NOMO-1 treated with DMSO at 0.1 percent for 48 hours (cell line): ENCODE measurements around the gene SH3BGRL2.
A peak's percentile ranks its signal among the peaks of the same experiment; 100 is the strongest.

Experiments used
- DNase-seq: peaks from one replicate; lab custom pipeline; 2025; ENCODE audit not compliant: unreplicated experiment; lab: John Stamatoyannopoulos, UW

Gene SH3BGRL2

DNA sequence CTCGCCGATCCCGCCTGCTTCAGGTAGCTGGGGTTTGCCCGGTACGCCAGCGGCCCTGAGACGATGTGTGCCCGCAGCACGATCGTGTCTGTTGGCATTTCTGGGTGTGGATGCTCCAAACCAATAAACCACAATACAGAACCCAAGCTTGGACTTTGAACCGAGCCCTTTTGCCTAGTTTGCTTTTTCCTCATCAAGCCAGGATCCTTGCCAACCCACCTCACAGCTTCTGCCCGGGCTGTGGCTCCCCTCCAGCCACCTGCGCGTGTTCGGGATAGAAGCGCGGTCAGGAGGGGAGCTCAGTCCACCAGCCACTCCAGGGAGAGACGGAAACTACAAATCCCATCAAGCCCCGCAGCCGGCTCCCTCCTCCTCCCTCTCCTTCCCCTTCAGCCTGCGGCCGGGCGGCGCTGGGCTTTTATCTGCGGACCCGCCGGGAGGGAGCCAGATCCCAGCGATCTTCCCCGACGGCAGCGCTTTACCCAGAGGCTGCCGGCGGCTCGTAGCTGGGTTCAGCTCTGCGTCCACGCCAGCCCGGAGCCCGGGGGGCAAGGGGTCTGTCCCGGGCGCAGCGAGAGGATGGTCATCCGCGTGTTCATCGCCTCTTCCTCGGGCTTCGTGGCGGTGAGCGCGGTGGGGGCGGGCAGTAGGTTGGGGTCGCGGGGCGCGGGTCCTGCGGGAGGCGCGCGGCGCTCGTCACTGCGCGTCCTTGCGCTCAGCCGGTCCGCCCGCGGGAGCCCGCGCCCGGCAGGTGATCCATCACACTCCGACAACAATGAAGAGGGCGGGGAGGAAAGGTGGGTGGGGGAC, at the start of gene SH3BGRL2:
TSS of gene SH3BGRL2 (plus strand) at position 447 of the 810 bp plus-strand sequence. CDS start at position 580, 133 bp downstream.
- DNase-seq = peak; percentile 42

DNA sequence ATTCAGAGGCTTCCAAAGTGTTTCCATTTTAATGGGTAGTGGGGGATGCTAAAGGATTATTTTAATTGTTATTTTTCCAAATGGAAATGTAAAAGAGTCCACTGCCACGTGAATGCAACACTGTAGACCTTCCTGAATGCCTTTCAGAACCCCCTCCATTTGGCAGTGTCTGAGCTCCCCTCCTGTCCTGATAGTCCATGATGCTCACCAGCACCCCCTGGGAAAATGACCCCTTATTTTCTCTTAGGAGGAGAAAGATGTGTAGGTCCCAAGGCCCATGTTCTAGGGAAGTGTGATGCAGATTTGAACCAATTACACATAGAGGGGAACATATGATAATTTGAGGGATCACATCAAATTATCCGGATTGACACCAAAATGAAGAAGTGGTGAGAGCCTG, 46.8 kb upstream of the SH3BGRL2 start:
- no peak for DNase-seq

DNA sequence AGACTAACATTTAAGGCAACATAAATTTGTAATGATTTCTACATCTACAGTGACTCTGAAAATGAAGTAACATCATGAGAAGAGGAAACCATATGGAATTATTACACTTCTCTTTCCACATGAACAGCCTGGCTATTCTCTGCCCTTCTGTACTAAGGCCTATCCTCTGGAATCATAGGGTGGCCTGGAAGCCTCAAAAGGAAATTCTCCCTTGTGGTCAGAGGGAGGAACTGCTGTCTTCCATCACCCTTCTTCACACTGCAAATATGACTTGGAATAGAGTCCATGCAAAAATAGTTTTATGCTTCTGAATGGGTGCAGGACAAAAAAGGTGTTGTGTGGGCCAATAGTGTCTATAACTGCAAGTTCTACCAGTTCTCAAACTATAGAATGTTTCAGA, 44.6 kb upstream of the SH3BGRL2 start:
- DNase-seq = no peak

DNA sequence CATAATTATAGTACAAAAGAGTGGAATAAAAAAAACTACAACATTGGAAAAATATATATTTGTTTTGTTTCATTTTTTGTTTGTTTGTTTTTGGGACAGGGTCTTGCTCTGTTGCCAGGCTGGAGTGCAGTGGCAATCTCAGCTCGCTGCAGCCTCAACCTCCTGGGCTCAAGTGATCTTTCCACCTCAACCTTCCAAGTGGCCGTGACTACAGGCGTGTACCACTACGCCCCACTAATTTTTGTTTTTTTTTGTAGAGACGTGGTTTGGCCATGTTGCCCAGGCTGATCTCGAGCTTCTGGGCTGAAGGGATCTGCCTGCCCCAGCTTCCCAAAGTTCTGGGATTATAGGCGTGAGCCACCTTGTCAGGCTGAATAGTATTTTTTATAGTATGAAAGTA, 41.4 kb upstream of the SH3BGRL2 start:
- DNase-seq = no peak

DNA sequence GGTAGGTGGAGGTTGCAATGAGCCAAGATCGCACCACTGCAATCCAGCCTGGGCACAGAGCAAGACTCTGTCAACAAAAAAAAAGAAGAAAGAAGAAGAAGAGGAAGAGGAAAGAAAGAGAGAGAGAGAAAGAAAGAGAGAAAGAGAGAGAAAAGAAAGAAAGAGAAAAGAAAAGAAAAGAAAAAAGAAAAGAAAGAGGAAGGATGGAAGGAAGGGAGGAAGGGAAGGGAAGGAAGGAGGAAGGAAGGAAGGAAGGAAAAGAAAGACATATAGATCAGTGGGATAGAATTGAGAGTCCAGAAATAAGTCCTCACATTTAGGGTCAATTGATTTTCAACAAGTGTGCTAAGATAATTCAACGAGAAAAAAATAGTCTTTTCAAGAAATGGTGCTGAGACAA, 34.0 kb upstream of the SH3BGRL2 start:
- DNase-seq = no peak

DNA sequence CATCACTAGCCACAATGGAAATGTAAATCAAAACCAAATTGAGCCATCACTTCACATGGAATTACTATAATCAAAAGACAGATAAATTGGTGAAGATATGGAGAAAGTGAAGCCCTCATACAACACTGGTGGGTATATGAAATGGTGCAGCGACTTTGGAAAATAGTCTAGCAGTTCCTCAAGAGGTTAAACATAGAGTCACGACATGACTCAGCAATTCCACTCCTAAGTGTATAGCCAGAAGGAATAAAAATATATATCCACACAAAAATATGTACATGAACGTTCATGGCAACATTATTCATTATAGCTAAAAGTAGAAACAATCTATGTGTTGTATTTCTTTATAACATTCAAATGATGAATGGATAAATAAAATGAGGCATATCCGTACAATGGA, 33.1 kb upstream of the SH3BGRL2 start:
- DNase-seq = no peak

DNA sequence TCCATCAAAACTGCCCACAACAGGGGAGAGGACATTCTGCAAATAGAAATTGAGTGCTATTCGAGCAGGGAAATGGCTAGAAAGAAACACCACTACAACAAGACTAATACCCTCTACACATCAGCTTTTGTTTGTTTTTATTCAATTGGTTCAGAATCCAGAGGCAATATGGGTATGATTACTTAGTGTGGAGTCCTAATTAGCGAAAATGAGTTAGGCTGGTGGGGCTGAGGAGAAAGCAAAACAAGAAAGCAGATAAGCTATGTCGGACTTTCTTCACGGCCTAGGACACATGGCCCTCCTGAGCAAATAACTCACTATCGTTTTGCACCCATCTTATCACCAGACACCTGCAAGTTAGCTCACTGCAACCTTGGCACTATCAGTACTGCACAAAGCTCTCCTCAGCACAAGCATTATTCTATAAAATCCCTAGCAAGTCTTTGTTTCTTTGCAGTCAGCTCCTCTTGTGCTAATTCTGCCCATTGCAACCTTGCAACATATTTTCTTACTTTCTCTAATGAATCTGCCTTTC, 31.3 kb upstream of the SH3BGRL2 start:
- DNase-seq = no peak

DNA sequence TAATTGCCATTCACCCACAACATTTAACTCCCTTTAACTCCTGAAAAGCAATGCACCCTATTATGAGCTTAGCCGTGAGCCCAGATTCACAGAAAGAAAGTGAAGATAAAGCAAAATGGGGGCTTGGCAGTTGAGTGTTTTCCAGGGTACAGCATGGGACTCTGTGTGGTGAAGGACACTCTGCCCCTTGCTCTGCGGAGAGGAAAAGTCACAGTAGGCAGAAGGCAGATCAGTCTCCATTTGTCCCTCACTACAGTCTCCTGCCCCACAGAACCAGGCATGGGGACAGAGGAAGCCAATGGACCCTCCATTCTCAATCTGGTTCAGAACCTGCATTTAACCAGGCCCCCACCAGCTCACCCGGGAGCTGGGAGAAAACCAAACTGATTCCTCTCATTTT, 30.8 kb upstream of the SH3BGRL2 start:
- DNase-seq = no peak

DNA sequence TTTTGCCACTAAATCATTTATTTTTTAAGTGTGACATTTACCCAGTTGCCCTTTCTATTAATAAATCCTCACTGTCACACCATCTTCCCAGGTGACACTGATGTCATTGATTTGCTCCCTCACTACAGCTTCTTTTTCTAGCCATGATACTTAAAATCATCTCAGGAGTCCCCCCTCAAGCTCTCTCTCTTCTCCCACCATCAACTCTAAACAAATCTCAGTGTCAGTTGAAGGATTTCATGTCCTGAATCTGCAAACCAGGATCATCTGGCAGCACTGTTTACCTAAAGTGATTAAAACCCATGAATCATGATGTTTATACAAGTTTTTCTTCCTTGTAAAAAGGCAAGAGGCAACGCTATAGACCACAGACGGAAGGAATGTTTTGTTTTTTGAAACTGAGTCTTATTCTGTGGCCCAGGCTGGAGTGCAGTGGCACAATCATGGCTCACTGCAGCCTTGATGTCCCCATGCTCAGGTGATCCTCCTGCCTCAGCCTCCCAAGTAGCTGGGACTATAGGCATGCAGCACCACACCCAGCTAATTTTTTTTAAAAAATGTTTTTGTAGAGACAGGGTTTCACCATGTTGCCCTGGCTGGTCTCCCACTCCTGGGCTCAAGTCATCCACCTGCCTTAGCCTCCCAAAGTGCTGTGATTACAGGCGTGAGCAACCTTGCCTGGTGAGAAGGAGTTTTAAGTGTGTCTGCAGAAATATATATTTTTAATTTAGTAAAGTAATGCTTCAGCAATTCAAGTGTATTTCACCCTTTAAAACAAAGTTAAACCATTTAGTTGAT, 30.1 kb upstream of the SH3BGRL2 start:
- no peak for DNase-seq

DNA sequence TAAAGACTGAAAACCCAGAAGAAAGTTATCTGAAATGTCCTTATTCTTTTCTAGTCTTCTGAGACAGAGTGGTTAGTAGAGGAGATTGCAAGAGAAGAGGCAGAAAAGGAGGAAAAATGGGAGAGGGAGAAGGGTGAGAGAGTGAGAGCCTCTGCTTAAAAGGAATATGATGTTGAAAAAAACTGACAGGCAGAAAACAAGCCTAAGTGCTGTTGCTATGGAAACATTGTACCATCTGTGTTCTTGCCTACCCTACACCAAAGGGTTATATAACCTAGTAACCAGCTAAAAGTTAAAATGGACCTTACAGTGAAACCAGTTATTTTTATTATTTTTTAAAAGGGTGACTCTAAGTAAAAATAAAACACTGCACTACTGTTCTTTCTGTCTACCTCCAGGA, 28.3 kb upstream of the SH3BGRL2 start:
- DNase-seq = no peak

DNA sequence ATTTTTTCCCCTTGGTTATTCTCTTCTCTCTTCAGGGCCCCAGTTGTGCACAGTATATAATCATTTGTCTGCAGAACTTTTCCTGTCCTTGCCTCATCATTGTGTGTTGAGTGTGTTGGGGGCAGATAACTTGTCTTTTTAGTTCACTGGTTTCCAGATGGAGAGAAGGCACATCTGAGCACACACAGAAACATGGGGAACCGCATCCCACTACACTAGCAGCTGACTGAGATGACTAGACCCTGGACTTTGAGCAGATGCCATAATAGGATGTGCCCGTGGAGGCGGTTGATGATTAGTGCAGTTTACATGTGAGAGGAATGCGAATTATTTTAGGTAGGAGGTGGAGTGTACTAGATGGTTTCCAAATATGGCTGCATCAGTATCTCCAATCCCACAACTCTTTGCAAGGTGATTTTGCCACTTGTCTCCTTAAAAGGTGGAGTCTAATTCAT, 26.5 kb upstream of the SH3BGRL2 start:
- no peak for DNase-seq

DNA sequence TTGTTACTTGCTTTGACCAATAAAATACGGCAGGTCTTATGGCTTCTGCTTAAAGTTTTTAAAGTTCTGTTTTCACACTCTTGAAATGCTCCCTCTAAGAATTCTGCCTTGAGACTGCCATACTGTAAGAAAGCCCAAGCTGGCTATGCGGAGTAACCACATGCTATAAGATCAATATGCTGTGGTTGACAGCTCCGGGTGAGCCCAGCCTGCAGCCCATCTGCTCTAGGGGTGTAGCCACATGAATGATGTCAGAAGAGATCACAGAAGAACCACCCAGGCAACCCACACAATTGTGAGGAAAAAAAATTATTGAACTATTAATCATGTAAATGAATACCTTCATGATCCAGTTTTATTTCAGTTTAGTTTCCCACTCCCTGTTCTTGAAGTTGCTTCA, 26.1 kb upstream of the SH3BGRL2 start:
- no peak for DNase-seq

DNA sequence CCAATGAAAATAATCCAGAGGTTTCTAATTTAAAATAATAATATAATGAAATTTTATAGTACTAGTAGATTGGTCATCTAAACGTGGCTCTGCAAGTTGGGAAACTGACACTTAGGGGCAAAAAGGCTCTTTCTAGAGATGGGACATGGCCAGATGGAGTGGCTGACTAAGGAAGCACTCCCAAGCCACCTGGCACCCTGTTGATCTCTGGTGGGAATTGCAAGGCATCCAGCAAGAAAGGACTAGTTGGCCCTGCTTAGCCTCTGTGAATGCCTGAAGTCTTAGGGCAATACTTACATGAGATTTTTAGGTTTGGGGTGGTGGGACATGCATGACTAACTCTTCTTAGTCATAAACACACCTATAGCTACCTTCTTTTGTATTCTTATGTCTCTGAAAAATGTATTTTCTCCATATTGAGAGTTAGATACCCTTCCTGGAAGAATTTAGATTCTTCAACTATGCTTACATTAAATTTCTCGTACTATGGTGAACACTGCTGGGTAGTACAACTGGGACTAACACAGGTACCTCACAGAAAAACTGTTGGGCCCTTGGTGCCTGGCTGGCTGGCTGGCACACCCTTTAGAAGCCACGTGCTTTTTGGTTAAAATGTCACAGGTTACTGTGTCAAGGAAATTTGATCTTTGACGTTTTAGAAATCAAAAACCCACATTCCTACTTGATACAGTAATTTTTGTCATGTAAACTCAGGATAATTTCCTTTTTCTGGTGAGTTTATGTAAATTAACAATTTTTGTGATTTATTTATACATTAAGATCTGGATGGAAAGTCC, 25.0 kb upstream of the SH3BGRL2 start:
- no peak for DNase-seq

DNA sequence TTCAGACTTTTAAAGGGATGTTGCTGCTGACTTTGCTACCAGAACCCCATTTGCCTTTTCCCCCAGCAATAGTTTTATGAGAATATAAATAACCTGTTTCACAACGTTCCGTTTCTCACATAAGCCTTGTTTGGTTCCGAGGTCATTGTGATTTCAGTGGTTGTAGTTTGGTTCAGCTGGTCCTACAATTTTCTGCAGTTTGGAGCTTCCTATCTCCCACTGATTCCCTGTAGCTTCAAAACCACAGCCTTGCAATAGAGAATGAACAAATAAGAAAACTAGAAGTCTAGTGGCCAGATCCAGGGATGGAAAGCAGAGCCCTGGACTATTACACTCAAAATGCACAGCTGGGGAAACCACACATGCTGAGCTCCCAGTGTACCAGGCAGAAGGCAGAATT, 24.1 kb upstream of the SH3BGRL2 start:
- no peak for DNase-seq

DNA sequence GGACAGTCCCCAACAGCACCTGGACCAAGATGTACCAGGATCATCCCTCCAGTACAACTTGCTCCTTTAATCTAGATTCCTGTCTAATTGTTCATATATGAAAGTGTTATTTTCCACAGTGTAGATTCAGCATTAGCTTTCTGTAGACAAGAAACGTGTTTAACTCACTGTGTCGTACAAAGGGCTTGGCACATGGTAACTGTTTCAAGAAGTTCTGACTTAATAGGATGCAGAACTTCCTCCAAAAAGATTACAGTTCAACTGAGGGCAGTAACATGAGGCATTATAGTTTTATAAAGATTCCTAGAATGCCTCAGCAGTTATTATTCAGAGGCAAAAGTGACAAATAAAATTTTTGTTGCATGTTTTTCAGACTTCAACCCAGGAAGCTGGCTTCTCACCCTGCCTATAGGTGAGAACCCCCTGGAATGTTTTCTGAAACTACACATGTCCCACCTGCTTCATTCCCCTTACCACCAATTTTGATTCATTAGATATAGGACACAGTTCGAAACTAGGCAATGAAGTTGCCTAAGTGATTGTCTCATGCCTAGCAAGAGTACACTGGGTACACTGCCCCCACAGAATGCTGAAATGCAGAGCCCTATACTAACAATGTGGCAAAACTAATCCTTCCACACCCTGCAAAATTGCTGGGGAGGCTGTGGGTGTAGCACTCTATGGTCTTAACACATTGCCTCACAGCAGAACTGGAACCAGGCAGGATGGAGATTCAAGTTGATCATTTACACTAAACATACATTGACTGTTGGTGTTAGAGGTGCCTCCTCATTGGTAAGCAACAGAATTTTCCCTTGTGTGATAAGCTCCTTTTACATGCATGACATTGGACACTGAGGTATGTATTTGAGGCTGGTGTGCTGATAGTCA, 22.6 kb upstream of the SH3BGRL2 start:
- DNase-seq = no peak

DNA sequence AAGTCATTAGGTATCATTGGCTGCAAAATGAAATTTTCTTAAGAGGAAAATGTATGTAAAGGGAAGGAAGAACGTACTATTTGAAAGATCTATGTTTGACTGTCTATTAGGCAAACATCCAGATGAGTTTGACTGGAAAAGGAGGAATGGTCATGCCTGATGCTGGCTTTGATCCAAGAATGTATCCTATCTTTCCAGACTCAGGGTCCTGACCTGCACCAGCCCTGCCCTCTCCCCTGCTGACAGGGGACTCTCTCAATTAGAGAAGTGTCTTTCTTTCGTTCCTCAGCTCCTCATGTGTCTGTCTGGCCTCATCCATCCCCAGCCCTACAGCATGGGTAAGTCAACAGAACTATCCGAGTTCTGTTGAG, 21.9 kb upstream of the SH3BGRL2 start:
- DNase-seq = no peak

DNA sequence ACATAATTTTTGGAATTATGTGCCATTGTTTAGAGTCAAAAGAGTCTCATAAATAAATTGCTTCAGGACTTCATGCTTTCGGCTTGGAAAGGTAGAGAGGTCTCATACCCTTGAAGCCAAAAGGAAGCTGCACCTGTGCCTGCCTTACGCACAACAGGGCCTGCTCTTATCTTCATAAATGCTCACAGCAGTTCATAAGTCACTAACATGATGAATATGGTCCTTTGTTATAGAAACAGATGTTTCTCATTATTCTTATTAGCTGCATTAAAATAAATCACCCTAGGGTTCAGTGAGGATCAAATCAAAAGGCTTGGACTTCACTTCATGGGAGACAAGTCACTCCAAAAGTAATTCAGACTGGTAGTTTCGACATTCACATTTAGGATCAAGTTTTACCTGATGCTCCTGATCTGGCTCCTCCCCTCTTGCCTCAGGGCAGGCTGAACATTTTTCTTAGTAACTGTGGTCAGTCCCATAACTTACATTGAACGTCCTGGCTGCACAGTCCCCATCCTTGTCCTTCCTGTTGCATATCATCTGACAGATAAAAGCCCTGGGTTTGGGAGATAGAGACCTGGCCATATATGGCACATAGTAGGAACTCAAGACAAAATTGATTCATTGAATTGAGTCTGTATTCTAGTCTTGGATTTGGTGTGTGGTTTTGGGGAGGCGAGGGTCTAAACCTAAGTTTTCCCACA, 20.7 kb upstream of the SH3BGRL2 start:
- DNase-seq = no peak

DNA sequence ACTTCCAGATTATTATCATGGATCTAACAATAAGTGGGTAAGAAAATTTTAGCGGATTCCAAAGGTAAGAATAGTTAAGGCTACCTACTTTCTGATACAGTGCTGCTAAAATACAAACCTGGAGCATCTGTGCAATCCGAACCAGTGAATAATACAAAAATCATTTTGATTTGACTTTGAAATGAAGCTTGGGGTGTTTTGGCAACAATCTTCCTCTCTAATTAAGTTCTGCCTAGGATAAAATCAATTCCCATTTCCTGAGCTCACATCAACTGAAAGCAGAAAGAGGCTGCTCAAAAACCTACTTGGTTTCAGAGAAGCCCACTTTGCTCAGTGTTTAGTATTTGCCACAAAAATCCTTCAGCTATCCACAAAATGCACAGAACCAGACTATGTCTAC, 18.7 kb upstream of the SH3BGRL2 start:
- DNase-seq = no peak

DNA sequence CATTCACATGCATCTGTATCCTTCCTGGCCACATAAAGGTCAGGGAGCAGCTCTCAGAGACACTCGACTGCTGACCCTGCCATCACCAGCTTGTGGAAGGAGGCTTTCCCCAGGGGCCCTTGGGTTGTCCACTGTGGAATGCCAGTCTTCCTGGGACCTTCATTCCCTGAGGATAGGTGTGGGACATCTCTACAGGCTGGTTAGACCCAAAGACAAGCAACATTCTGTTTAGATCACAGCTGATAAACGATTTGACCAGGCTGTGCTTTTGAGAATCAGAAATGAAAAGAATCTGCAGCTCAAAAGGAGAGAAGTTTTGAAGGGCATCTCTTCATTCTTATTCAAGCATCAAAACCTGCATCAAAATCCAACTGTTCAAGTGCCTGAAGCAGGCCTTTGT, 18.2 kb upstream of the SH3BGRL2 start:
- no peak for DNase-seq

DNA sequence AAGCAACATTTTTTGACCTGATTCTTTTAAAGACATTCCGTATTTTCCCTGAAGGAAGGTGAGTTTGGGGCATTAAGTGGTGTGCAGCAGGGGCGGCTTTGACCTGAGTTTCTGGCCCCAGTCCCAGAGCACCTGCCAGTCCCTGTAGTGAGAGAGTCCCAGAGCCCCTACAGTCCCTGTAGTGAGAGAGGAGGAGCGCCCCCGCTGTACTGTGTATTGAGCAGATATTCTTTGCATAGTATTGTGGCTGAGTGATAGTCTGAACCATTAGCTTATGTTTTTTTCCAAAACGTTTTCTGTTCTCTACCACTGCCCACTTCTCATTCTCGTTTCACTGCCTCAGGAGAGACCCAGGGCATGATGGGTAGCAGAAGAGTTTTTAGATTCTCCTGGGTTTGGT, 17.2 kb upstream of the SH3BGRL2 start:
- no peak for DNase-seq
